GM21367 (cell line): ENCODE results near the gene ZNF529.
A peak's percentile ranks its signal among the peaks of the same experiment; 100 is the strongest.
"Not testable (repeated sequence)": the region's sequence is repeated elsewhere in the genome, so short reads cannot be mapped to it uniquely, and the experiment has no call there.

ENCODE experiments used
- ATAC-seq: cut with Tn5 transposase; IDR thresholded peaks from one replicate; pipeline ENCODE4 v1.9.1; 2021; ENCODE audit not compliant: unreplicated experiment

ZNF529 gene

DNA sequence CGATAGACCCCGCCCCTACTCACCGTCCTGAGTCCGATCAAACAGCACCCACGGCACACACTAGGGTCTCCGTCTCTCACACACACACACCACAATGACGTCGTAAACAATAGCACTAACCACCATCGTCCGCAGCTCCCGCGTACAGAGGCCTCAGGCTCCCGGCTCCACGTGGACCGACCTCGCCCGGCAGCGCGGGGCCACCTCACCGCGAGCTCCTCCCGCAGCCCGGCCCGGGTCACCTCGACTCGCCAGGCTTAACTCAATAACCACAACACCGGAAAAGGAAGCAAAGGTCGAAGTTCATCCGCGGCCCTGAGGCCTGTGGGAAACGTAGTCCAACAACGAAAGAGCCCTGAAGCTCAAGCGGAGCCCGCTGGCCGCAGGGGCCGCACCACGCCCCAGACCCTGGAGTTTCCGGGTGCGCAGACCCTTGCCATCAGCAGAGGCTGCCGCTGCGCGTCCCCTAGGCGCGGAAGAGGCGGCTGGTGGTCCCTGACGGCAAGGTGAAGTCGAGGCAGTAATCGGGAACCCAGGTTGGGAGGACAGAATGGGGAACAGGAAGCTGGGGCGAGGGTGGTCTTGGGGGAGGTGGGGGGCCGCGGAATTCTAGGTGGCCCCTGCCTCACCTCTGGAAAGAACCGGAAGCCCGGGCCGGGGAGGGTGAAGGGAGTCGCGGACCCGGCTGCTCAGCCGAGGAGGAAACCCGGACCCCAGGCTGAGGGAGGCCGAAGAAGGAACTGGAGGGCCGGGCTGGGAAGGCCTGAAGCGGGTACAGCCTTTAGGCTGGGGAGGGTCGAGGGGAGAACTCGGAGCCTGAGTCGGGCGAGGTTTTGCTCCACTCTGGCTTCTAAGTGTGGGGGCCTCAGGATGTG is at the start of gene ZNF529:
TSS of gene ZNF529 (minus strand) at position 273 of the 875 bp plus-strand sequence. CDS start 946 bp downstream, outside the sequence.
- peak; percentile 85 for ATAC-seq

DNA sequence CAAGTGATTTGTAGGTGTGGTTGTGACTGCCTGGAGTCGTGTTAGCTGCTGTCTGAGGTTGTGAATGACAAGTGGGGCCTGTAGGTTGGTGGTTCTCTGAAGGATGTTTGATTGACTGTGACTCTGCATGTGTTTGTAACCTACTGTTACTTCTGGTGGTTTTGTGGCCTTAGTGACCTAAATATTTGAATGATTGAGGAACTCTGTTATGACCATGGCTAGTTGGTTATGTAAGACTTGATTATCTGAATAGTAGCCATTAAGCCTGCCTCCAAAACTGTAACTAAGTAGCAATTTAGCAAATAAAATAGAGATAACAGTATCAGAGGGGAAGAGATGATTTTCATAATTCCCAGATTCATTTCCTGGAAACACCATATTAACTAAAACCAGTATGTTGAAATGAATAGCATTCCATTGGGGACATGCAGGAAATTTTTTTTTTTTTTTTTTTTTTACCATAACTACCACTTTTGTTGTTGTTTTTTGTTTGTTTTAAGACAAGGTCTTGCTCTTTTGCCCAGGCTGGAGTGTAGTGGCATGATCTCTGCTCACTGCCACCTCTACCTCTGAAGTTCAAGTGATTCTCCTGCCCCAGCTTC is 32.9 kb upstream of the ZNF529 start:
- no peak for ATAC-seq

DNA sequence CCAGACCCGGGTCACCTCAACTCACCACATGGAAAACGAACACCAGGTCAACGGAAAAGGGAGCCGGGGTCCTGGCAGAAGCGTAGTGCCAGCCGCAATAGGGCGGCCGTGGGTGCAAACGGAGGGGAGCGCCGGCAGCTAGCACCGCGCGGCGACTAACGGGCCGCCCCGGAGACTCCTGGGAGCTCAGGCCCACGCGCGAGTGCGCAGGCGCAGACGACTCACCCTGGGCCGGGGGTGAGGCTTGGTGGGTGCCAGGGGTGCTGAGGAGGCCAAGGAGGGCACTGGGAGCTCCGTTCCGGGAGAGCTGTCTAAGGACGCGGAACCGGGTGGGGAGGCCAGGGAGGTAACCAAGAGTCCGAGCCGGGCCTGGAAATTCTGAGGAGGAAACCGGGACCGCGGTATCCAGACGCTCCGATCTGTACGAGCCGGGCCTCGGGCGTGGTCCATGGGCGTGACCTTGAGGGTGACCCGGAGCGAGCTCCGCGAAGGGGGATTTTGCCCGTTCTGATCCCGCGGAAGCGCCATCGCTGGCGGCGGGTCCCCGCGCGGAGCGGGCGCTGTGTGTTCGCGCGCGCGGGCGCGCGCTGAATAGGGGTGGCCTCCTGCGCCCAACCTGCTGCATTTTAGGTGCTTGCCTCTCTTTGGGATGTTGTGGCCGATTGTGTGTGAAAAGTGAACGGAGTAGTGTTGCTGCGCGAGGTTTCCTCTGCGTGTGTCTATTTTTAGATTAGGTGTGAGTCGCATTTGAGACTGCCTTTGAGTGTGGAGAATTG is 32.2 kb upstream of the ZNF529 start, which contains the start of gene ZNF382:
TSS of gene ZNF382 (plus strand) at position 213 of the 776 bp plus-strand sequence. CDS start 4,602 bp downstream, outside the sequence.
- no peak for ATAC-seq

DNA sequence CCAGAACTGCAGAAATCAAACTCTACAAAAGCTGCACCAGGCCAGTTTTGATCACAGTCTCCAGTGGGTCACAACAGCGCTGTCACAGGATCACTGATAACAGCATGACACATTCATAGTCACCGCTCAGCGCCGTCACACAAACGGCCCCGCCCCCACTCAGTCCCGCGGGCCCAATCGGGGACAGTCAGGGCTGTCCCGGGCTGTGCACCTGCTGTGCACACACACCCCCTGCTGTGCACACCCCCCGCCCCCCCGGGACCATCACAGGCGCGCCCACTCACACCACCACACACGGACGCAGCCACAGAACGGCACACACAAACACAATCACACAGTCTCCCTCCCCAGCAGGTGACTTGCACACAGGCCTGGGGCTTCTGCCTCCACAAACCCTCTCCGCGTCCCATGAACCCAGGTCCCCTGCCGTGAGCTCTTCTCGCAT is 31.6 kb upstream of the ZNF529 start:
- ATAC-seq = no peak

DNA sequence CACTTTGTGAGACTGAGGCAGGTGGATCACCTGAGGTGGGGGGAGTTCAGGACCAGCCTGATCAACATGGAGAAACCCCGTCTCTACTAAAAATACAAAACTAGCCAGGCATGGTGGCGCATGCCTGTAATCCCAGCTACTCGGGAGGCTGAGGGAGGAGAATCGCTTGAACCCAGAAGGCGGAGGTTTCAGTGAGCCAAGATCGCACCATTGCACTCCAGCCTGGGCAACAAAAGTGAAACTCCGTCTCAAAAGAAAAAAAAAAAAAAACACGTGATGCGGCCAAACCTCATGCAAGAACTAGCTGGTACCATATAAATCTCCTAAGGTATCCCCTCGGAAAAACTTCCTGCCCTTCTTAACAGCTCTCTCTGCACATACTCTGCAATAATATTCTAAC is 29.6 kb upstream of the ZNF529 start:
- ATAC-seq = not testable (repeated sequence)

DNA sequence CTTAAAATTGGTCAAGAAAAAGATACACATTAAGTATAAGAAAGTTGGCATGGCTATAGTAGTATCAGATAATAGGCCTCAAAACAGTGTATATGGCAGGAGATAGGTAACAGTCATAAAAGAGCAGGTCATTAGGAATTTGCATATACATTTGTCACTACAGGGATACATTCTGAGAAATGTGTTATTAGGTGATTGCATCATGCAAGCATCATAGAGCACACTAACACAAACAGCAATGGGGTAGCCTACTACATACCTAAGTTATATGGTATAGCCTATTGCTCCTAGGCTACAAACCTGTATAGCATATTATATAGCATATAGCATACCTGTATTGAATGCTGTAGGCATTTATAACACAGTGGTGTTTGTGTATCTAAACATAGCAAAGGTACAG is 6.2 kb upstream of the ZNF529 start:
- no peak for ATAC-seq

DNA sequence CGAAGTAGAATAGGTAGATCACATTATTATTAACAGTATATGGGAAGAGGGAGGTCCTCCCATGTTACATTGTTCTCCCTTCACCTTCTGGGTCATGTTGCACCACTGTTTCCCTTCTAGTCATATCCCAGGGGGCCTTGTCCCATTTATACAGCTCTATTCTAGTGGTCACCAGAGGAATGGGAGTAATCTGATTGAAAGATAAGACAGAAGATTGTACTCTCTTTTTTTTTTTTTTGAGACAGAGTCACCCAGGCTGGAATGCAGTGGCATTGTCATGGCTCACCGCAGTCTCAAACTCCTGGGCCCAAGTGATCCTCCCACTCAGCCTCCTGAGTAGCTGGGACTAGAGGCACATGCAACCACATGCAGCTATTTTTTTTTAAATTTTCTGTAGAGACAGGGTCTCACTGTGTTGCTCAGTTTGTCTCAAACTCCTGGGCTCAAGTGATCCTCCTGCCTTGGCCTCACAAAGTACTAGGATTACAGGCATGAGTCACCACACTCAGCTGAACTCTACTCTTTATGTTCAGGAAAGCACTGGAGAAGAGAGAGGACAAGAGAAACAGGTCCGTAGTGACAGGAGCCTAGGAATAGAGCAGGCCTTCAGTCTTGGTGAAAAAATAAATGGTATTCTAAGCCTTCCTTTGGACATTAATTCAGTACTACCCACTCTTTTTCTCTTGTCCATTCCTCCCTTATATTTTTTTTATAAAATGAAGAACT is 4.3 kb upstream of the ZNF529 start:
- ATAC-seq = no peak

DNA sequence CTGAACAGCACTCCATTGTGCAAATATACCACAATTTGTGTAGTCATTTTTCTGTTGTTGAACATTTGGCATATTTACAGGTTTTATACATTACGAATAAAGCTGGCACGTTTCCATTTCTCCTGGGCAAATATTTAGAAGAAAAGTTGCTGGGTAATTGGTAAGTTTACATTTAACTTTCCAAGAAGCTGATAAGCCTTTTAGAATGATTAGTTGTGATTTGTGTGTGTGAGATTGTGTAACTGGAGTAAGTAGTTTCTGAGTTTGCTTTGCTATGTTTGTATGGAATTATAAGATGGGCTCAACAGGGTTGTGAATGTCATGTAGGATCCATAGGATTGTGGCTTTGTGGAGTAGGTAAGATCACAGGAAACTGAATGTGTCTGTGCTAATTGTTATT is 1.6 kb upstream of the ZNF529 start:
- no peak for ATAC-seq

DNA sequence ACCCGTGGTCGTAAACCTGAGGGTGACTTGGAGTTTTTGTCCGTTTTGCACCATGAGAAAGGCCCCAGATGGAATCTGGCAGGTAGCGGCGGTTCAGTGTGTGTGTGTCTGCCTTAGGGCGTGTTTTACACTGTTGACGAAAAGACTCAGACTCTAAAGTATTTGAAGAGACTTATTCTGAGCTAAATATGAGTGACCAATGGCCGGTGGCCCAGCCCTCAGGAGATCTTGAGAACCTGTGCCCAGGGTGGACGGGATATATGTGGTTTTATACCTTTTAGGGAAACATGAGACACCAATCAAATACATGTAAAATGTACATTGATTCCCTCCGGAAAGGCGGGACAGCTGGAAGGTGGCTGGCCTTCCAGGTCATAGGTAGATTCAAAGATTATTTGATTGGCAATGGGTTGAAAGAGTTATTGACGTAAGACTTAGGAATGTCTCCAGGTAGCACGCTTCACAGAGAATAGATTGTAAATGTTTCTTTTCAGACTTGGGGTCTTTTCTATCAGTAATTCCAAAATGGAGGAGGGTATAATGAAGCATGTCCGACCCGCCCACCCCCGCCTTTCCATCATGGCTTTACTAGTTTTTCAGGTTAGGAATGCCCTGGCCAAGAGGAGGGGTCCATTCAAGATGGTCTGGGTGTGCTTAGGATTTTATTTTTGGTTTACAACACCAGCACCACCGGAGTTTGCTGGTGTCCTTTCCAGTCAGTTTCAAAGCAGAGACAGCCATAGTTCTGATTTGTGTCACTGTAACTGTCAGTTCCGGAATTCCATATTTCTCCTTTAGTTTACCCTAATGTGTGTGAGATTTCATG is 1.0 kb upstream of the ZNF529 start:
- no peak for ATAC-seq

DNA sequence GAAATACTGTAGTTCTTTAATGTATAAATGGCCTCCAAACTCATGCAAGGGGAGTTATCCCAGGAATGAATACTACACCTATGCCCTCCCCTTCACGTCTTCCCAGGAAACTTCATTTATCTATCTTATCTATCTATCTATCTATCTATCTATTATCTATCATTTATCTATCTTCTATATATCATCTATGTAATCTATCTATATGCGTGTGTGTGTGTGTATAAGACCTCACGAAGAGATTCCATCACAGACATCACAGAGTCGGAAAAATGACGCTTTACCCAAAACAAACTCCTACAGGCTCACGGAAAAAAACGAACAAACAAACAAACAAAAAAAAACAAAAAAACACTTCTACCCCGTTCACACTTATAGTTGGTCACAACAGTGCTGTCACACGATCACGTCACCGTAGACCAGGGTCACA is 486 bp downstream of the ZNF529 start:
- ATAC-seq = no peak

DNA sequence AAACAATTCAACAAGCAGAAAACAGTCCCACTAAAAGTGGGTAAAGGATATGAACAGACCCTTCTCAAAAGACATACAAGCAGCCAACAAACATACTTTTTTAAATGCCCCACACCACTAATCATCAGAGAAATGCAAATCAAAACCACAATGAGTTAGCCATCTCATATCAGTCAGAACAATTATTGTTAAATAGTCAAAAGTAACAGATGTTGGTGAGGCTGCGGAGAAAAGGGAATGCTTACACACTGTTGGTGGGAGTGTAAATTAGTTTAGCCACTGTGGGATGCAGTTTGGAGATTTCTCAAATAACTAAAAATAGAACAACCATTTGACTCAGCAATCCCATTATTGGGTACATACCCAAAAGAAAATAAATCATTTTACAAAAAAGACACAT is 8.7 kb downstream of the ZNF529 start:
- ATAC-seq = no peak

DNA sequence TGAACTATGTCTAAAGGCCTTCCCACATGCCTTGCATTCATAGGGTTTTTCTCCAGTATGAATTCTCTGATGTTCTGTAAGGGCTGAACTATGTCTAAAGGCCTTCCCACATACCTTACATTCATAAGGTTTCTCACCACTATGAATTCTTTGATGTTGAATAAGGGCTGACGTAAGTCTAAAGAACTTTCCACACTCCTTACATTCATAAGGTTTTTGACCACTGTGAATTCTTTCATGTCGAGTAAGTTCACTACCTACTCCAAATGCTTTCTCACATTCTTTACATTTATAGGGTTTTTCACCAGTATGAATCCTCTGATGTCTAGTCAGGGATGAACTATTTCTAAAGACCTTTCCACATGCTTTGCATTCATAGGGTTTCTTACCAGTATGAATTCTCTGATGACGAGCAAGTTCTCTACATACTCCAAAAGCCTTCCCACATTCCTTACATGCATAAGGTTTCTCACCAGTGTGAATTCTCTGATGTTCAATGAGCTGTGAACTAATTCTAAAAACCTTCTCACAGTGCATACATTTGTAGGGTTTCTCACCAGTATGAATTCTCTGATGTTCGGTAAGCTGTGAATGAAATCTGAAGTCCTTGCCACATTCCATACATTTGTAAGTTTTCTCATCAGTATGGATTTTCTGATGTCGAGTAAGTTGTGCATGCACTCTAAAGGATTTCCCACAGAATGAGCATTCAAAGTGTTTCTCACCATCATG is 25.9 kb downstream of the ZNF529 start:
- no peak for ATAC-seq

DNA sequence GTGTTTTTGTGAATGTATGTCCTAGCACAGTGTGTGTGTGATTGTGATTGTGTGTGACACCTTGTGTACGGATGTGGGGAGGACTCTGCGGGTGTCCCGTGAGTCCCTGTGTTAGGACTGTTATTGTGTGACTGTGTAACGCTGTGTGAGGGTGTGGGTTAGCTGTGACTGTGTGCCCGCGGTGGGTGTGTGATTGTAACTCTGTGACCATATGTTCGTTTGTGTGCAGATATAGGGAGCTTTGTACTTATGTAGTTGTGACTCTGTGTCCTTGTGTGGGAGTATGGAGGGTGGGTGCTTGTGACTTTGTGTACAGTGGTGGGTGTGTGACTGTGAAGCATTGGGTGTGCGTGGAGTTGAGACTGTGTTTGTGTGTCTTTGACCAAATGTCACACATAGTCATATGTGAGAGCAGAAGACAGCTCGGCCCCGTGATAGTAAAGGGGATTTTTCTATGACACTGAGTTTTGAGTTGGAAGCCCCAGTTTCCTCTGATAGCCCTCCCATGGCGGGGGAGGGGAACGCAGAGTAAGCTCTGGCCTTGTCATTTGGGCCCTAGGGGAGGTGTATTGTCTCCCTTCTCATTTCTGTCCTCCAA is 44.1 kb downstream of the ZNF529 start:
- ATAC-seq = no peak

DNA sequence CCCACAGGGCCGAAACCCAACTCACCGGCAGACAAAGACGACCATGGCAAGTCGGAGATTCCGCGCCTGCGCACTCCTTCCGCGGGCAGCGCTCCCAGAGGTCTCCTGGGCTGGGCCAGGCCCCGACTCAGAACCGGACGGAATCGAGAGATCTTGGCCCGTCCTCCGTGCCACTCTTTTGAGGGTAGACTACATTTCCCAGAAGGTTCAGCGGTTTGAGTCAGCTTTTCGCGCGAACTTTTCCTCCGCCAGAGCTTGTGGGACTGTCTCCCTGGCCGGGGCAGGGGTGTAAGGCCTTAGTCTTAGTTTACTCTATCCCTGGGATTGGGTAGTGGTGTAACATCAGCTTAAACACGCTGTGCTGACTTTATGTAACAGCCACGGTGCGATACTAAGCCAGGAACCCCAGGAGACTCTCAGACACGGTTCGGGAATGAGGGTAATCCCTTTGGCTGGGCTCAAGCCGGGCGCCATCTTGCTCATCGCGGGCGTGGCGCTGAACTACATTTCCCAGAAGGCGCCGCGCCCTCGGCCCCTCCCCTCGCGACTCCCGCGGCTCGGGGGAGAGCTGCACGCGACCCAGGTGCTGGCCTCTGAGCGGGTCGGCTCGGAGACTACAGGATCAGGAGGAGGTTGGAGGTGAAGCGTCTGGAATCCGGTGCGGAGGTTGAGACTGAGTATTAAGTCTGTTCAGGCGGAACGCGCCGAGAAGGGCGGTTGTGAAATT is 44.7 kb downstream of the ZNF529 start, which contains the start of gene ZNF260:
TSS of gene ZNF260 (minus strand) at position 78 of the 727 bp plus-strand sequence. CDS start 13,033 bp downstream, outside the sequence.
- ATAC-seq = peak; percentile 71

DNA sequence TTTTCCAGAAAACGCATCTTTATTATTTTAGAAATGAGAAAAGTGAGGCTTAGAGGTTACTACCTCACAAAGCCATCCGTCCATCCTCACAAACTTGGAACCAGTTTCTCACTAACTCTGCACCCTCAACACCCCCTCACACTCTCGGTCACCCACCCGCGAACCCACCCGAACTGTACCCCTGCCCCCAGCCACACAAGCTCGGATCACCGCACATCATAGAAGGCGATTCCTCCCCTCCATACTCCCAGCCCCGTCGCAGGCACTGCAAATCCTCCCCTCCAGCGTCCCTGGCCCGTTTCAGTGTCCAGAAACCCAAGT is 45.3 kb downstream of the ZNF529 start:
- ATAC-seq = no peak

DNA sequence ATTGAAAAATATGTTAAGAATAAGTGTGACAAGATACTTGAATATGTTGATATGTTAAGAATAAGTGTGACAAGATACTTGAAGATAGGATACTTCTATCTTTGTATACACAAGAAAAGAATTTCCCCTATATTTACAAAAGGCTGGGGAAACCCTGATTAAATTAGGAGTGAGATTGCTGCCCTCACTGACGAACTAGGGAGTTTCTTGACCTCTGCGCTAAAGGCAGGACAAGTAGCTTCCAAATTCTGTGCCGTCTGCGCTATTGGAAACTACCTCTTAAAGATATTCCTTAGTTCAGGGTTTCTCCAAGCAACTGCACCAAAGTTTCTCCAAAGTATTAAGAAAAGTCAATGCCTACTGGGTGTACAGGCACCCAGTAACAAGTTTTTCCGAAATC is 45.8 kb downstream of the ZNF529 start:
- ATAC-seq = no peak

DNA sequence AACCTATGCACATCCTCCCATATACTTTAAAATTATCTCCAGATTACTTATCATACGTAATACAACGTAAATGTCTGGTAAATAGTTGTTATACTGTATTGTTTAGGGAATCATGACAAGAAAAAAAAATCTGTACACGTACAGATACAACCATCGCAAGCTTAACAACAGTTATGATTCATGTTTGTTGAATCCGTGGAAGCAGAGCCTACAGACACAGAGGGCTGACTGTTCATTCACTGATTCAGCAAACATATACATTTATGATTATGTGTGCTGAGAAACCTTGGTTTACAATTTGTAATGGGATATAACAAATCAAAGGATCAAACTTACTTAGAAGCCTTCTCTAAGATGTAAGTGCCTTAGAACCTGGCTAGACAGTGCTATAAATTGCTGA is 46.5 kb downstream of the ZNF529 start:
- ATAC-seq = no peak

DNA sequence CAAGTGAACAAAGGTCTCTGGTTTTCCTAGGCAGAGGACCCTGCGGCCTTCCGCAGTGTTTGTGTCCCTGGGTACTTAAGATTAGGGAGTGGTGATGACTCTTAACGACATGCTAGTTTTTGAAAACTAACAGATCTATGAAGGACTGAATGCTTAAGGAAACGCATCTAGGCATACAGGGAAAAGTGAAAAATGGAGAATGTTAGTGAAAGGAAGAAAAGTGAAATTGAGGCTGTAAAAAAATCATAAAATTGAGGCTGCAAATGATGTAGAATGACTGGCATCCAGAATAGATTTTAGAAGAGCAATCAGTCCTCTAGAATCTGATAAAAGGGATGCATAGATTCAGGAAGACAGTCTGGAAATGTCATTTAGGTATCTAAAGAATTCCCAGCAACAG is 48.5 kb downstream of the ZNF529 start:
- ATAC-seq = no peak
